ENCODE data around the gene APPL2. TPM values are rescaled to one million over a fixed set of nuclear protein-coding genes. Genes with fewer than 3 reads are reported as not detected.

Gene APPL2
- total RNA-seq, 1 experiment from 2014 or later = 42.2 TPM

DNA sequence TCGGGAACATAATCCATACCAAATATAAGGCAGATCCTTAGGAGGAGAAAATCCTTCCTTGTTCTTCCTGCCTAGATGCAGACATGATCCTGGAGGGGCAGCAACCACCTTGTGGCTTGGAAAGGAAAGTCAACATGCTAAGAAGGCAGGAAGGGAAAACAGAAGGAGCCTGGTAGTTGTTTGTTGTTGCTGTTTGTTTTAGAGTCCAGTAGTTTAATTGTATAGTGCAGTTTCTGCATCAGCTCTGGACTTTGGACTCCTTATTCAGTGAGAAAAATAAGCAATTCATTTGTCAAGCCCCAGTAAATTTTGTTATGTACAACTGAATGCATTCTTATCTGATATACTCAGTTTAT lies 45.7 kb upstream of the APPL2 start:
- Histone ChIP-seq H3K9me2 (replicated peaks; ENCODE audit: low read length) (no peaks in the 10 kb centered on the region), H3K36me3 (ENCODE audit: low read depth, low read length) (no peaks in the 10 kb centered on the region), H3K27me3 (ENCODE audit: low read length) (no peaks in the 10 kb centered on the region), H3K4me1 (ENCODE audit: insufficient read depth, low read length) (peaks cover 14% of the 10 kb centered on the region), H3K27ac (ENCODE audit: low read length) (peak overlapping the region; percentile 2; the same call in 1 of the 2 replicates), H3K9me3 (ENCODE audit: low read length) (no peaks in the 10 kb centered on the region), H3K9ac (ENCODE audit: low read length) (no peak overlapping the region), H2AFZ (ENCODE audit: low read length) (peak overlapping the region; percentile 6; the same call in 1 of the 2 replicates), H3K4me3 (ENCODE audit: low read length) (no peak overlapping the region), H4K20me1 (ENCODE audit: low read length) (no peaks in the 10 kb centered on the region), H3K79me2 (ENCODE audit: low read length) (no peaks in the 10 kb centered on the region), H3K4me2 (ENCODE audit: low read length) (peak overlapping the region; percentile 1; the same call in 1 of the 2 replicates), H3F3A (ENCODE audit: low read length, unreplicated experiment) (no peaks in the 10 kb centered on the region)
- TF ChIP-seq, protein P1, sequence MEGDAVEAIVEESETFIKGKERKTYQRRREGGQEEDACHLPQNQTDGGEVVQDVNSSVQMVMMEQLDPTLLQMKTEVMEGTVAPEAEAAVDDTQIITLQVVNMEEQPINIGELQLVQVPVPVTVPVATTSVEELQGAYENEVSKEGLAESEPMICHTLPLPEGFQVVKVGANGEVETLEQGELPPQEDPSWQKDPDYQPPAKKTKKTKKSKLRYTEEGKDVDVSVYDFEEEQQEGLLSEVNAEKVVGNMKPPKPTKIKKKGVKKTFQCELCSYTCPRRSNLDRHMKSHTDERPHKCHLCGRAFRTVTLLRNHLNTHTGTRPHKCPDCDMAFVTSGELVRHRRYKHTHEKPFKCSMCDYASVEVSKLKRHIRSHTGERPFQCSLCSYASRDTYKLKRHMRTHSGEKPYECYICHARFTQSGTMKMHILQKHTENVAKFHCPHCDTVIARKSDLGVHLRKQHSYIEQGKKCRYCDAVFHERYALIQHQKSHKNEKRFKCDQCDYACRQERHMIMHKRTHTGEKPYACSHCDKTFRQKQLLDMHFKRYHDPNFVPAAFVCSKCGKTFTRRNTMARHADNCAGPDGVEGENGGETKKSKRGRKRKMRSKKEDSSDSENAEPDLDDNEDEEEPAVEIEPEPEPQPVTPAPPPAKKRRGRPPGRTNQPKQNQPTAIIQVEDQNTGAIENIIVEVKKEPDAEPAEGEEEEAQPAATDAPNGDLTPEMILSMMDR (conservative IDR thresholded peaks at IDR 0.05; ENCODE audit: low read depth, low read length) = peak; percentile 38; the same call in 1 of the 2 replicates
- TF ChIP-seq EZH2 (IDR thresholded peaks at IDR 0.05; ENCODE audit: low read length, unreplicated experiment) = no peak
- no peak for TF ChIP-seq EZH2phosphoT487 (IDR thresholded peaks at IDR 0.05; ENCODE audit: borderline replicate concordance, low read length)
- intact Hi-C loops (cut with micrococcal nuclease) = loop anchor here (2.0 to 5.0 kb wide), 2 partner anchors 67 to 86 kb away; no protein-coding TSS in a partner anchor
- POLR2A ChIA-PET (ENCODE audit: unreplicated experiment) = no interaction called here
- CTCF ChIA-PET = no interaction called here
- DNase-seq (peak; percentile 32), ATAC-seq (peak; percentile 75)
- no TSS peak for BruUV-seq (replicated peaks)

DNA sequence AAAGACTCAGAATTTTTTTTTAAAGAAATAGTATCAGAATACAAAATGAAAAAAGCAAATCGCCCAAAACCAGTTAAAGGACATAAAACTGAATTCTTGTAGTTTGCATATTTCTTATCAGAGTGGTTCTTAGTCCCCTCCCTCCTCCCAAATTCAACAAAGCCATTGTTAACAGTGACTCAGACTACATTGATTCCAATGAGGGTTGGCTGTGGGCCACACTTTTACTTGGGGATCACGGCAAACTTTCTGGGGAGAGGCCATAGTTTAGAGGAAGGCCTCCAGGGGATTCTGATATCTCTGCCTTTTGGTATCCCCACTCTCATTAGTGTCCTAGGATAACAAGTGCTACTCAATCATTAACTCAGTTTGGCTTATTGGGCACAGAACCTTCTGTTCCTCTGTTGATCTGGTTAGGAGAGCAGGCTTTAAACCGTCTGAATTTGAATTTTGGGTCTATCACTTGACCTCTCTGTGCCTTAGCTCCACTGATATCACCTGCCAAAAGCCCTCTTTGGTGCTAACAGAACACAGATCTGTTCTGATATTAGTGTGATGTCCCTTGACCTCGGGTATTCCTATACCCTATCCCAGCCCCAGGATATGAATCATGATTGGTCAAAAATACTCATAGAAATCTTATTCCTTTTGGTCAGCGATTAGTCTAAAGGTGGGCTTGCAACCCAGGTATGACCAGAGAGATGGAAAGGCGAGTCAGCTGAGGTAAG lies 45.2 kb upstream of the APPL2 start:
- Histone ChIP-seq H3K4me3 (ENCODE audit: low read length) (no peak overlapping the region), H2AFZ (ENCODE audit: low read length) (peak overlapping the region; percentile 6; the same call in 1 of the 2 replicates), H3F3A (ENCODE audit: low read length, unreplicated experiment) (no peaks in the 10 kb centered on the region), H3K4me2 (ENCODE audit: low read length) (peak overlapping the region; percentile 1; the same call in 1 of the 2 replicates), H3K36me3 (ENCODE audit: low read depth, low read length) (no peaks in the 10 kb centered on the region), H3K27me3 (ENCODE audit: low read length) (no peaks in the 10 kb centered on the region), H3K79me2 (ENCODE audit: low read length) (no peaks in the 10 kb centered on the region), H3K4me1 (ENCODE audit: insufficient read depth, low read length) (peaks cover 14% of the 10 kb centered on the region), H3K9ac (ENCODE audit: low read length) (no peak overlapping the region), H3K9me3 (ENCODE audit: low read length) (no peaks in the 10 kb centered on the region), H3K27ac (ENCODE audit: low read length) (peak overlapping the region; percentile 2; the same call in 1 of the 2 replicates), H4K20me1 (ENCODE audit: low read length) (no peaks in the 10 kb centered on the region), H3K9me2 (replicated peaks; ENCODE audit: low read length) (no peaks in the 10 kb centered on the region)
- BruUV-seq (replicated peaks) = no TSS peak
- ATAC-seq (peak; percentile 33), DNase-seq (peak; percentile 41)
- ChIA-PET POLR2A (ENCODE audit: unreplicated experiment) (no interaction called here), CTCF (no interaction called here)
- TF ChIP-seq EZH2 (IDR thresholded peaks at IDR 0.05; ENCODE audit: low read length, unreplicated experiment) (no peak), EZH2phosphoT487 (IDR thresholded peaks at IDR 0.05; ENCODE audit: borderline replicate concordance, low read length) (no peak)
- TF ChIP-seq, protein P1 (conservative IDR thresholded peaks at IDR 0.05; ENCODE audit: low read depth, low read length) = no peak
- intact Hi-C loops (cut with micrococcal nuclease) = loop anchor here (2.0 to 5.0 kb wide), 2 partner anchors 66 to 86 kb away; no protein-coding TSS in a partner anchor
